GM18873 (cell line): ENCODE data around the gene CCL3.
"Not testable (repeated sequence)": the region's sequence is repeated elsewhere in the genome, so short reads cannot be mapped to it uniquely, and the experiment has no call there.

ENCODE experiments used
- ATAC-seq: cut with Tn5 transposase; IDR thresholded peaks from one replicate; pipeline ENCODE4 v1.9.1; 2021; ENCODE audit warnings: mild to moderate bottlenecking, moderate library complexity, moderate number of reproducible peaks; ENCODE audit not compliant: unreplicated experiment, low FRiP score

CCL3 gene

DNA sequence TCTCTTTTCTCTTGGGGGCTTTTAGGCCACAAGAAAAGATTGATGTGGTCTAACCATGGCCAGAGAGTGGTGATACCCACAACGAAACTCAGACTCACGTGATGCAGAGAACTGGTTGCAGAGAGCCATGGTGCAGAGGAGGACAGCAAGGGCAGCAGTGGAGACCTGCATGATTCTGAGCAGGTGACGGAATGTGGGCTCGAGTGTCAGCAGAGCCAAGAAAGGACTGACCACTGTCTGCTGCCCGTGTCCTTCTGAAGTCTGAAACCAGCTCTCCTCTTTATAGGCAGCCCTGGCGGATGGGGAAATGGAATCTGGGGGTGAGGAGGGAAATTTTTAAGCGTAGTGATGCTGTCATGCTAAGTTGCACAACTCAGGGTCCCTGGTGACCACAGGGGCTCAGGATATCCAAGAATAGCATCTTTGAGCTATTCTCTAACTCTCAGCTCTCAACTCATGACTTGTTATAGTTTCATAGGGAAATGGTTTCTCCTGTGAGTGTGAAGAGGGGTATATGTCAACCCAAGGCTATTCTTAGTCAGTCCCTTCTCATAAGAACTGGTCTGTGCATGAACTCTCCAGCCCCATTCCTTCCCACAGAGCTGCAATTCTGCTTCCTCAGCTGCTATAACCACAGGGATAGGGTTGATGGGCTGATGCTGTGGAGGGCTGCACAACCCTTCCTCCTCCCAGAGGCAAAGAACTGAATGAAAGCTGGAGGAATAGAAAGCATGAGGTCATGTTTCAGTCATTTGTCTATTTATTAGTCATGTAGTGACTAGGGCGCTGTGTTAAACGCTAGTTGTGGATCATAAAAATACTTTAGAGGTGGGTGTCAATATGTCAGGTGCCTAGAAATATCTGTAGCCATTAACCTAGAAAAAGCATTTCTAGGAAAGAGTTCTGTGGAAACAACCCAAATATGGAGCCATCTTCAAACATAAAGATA, at the start of gene CCL3:
TSS of gene CCL3 (minus strand) at position 256 of the 949 bp plus-strand sequence. CDS start at position 171, 85 bp downstream.
- peak; percentile 60 for ATAC-seq

DNA sequence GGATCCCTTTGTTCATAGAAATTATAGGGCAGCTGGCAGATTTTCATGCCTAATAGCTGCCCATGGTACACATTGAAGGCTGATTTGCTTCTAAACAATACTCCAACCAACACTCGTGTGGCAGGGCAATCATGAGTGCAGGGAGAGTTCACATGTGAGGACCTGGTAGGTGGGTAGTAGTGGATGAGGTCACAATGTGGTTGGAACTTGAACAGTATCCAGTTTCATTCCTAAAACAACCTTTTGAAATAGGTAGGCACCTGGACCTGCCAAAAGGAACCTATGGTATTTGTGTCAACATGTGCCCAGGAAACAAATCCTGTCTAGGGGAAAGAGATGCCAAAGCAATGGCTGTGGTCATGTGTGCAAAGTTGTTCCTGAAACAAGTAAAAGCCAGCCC, 46.5 kb upstream of the CCL3 start:
- no peak for ATAC-seq

DNA sequence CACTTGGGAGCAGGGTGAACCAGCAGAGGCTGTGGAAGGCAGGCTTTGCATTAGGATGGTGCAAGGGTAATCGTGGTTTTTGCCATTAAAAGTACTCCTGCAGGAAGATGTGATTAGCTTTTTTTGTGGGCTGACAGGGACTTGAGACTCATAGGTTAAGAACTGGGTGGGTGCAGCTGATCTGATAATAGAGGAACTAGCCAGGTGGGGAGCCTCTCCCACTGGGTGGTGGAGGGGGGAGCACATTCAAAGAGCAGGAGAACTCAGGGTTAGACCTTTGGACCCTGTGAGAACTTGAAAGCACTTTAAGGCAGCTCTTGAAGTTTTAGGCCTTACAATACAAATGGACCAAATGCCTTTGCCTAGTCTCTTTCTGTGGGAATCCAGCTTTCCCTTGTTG, 46.1 kb upstream of the CCL3 start:
- no peak for ATAC-seq

DNA sequence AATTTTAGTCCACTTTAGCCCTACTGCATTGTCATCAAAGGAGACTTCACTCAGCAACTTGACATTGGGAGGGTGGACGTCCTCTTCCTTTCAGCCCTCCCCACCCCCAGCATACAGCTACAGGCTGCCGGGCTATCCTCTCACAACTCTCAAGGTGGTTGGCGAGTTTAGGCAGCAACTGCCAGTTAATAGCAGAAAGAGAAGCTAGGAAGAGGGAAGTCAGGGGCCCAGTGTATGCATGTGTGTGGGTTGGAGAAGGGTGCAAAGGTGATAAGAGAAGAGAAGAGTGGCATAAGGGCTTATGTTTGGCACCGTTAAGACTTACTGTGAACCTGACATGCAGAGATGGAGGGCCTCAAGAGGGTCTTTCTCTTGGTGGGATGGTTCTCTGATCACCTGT, 45.5 kb upstream of the CCL3 start:
- no peak for ATAC-seq

DNA sequence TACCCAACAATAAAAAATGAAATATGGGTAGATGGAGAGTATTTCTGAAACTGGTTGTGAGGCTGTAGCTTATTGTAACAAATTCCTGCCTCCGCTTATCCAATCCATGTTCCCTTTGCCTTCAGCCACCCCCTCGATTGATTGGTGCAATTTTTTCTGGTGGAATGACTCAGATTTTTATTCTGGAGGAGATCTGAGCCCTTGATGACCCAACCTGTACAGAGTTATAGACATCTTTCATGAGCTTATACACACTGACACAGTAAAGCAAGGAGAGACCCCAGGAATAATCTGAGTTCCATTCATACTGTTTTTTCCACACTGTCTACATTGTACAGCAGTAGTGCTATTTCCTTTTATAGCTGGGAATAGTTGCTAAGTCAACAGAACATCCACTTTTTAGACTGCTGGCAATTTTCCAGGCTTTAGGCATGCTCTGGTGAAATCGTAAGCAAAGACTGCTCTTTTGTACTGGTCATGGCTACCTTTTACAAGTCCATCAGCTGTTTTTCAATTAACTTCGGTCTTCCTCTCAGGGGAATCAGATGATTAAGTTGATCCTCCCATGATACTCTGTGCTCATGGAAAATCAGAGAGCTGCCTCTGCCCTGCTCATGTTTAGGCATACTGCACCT, 43.8 kb upstream of the CCL3 start:
- ATAC-seq: no peak

DNA sequence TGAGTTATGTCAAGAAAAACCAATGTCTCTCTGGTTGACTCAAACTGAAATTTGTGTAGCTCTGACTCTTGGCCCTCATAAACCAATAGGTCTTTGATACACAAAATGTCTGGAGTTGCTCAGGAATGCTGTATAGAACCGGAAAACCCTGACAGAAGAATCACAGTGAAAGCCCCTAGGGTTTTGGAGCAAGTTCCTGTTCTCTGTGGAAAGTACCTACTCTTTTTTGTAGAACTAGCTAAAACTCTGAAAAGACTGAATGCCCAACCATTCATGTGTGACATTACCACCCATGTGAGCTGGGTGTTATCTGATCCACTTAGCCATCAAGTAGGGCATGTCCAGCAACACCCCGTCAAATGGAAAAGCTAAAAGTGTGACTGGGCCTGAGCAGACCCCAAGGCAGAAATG, 42.5 kb upstream of the CCL3 start:
- ATAC-seq: no peak

DNA sequence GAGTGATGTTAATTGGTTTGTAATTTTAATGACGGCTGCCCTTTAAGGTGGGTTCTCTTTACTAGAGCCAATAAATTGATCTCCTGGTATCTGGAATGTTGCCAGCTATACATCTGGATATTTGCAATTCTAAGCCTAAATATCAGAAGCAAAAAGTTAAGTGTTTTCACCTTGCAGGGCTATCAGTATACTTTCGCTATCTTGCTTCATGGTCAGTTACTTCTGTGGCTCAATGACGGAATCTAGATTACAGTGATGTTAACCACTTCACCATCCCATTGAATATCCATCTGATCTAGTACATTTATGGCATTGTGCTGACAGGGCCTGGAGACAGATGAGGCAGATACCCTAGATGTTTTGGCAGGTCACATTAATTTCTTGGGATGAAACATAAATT, 42.0 kb upstream of the CCL3 start:
- no peak for ATAC-seq

DNA sequence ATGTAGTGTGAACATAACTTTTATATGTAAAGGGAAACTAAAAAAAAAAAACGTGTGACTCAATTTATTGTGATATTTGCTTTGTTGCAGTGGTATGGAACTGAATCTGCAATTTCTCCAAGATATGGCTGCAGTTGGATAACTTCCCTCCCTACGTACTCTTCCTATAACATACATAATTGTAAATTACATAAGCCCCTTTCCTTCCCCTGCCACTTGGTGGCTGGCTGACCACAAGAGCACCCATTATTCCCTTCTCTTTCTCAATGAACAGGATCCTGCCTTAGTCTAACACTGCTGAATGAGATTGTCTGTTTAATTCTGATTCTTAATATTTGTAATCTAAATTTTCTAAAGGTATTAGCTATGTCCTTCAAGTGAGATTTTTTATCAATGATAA, 41.5 kb upstream of the CCL3 start:
- ATAC-seq: no peak

DNA sequence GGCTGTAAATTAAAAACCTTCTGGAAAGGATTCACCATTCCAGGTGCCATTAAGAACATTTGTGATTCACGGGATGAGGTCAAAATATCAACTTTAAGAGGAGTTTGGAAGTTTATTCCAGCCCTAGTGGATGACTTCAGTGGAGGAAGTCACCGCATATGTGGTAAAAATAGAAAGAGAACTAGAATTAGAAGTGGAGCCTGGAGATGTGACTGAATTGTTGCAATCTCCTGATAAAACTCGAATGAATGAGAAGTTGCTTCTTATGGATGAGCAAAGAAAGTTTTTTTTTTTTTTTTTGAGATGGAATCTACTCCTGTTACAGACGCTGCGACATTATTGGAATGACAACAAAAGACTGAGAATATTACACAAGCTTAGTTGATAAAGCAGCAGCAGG, 40.4 kb upstream of the CCL3 start:
- ATAC-seq: no peak

DNA sequence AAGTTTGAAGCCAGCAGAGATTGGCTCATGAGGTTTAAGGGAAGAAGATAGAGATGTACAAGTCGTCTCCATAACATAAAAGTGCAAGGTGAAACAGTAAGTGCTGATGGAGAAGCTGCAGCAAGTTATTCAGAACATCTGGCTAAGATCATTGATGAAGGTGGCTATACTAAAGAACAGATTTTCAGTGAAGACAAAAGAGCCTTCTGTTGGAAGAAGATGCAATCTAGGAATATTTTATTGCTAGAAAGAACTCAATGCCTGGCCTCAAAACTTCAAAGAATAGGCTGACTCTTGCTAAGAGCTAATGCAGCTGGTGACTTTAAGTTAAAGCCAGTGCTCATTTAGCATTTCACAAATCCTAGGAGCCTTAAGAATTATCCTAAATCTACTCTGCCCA, 39.7 kb upstream of the CCL3 start:
- no peak for ATAC-seq

DNA sequence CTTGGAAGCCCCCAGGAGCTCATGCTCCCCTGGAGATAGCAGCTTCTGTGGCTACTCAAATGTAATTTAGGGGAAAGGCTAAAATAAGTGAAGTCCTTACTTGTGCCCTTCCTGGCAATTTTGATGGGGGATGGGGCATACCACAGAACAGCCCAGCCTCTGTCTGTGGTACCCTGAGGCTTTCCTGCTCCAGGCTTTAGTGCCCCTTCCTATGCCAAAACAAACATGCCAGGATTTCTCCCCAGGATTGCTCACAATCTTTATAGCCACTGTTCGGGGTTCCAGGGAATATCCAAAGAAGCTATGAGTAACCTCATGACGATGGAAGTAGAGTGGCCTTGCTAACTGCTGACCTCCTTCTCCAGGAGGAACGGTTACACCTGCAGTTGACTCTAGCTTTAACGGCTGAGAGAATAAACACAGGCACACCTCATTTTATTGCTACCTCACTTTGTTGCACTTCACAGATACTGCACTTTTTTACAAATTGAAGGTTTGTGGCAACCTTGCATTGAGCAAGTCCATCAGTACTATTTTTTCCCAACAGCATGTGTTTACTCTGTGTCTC, 38.6 kb upstream of the CCL3 start:
- ATAC-seq: no peak

DNA sequence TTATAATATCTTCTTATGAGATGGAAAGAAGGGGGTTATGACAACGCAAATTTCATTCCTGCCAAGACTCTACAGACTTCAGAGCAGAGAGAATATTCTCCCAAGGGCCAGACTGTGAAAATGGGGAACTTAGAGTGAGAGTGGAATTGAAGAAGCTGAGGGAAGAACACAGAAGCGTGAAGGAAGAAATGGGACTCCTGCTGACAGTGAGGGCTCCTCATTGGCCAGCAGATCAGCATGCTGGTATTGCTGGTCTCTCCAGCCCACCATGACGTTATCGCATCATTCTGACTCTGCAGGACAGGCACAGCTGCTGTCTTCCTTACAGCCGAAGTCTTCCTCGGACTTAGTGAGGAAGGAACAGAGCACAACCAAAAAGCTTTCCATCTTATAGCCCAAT, 38.0 kb upstream of the CCL3 start:
- ATAC-seq: no peak

DNA sequence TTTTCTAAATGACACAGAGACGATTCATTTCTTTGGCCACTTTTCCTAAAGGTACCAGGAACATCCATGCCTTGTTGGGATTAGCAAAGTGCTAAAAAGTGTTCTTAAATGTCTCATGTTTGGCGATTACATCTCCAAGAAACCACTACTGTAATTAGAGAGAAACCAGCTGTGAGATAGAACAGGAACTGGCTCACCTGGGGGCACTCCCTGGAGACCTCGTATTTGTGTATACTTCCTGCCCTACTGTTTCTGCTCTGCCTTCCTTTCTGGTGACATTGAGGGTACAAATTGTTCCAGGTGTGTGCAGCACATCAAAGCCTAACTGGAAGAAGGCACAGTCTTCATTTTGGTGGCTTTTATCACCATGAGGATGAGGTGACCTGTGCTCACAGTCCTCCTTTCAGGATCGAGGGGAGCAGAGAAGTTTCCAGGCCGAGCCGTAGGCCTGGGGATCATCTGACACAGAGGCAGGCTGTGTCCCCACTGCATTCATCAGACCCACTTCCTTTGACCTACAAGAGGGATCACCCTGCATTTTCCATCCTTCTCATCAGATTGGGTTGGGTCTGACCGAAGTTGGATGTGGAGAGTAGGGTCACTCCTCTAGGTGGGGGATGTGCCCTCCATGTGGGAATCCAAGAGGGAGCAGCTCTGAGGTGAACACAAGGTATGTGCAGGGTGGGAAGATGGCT, 37.4 kb upstream of the CCL3 start:
- peak; percentile 62 for ATAC-seq

DNA sequence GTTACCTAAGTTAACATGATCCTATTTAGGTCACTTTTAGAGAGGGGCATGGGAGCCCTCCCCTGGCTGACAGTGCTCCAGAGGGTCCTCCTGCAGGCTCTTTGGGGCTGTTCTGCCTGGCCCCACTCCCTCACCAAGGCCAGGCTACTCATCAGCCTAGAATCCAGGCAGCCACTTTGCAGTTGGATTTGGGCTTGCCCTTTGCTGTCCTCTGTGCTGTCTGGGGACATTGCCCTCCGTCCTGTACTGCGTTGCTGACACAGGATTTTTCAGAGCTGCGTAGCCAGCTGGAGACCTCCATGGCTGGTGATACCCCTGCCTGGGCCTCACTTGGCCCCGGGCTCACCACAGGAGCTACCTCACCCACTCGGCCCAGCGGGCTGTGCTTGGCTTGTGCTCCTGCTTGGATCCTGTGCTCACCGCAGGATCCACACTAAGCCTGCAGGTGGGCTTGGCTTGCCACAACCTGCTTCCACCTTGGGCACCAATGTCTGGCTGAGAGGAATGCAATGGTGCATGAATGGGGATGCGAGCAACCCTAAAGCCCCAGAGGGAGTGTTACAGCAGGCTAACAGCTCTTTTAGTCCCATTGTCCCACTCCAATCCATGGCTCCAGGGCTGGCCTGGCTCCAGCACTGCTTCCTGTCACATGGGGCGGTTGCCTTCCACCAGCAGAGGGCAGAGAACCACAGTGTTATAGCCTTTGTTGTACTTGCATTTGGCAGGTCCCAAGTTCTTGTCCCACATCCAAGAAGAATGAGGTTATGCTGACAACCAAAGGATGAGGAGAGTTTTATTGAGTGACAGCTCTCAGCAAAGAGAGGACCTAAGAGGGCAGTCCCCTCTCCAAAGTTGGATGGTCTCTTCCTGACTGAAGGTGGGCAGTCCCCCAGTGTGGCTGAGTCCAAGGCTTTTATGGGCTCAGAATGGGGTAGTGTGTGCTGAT, 35.2 kb upstream of the CCL3 start:
- no peak for ATAC-seq

DNA sequence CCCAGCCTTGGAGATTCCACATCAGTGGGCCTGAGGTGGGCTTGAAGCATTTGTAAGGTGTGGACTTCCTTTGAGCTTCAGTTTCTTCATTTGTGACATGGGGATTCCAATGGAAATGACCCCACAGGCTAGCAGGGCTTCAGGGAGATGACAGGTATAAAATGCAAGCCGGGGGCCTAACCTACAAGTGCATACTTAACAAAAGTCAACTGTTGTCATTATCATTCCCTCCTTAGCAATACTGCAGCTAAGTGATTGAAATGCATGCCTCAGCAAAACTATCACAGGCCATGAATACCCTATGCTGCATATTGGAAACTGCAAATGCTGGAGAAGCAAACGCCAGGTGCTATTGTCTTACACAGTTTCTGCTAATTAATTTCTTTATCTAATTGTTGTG, 33.5 kb upstream of the CCL3 start:
- no peak for ATAC-seq

DNA sequence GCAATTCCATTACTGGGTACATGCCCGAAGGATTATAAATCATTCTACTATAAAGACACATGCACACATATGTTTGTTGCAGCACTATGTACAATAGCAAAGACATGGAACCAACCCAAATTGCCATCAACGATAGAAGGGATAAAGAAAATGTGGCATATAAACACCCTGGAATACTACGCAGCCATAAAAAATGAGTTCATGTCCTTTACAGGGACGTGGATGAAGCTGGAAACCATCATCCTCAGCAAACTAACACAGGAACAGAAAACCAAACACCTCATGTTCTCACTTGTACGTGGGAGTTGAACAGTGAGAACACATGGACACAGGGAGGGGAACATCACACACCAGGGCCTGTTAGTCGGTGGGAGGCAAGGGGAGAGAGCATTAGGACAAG, 31.2 kb upstream of the CCL3 start:
- ATAC-seq: not testable (repeated sequence)

DNA sequence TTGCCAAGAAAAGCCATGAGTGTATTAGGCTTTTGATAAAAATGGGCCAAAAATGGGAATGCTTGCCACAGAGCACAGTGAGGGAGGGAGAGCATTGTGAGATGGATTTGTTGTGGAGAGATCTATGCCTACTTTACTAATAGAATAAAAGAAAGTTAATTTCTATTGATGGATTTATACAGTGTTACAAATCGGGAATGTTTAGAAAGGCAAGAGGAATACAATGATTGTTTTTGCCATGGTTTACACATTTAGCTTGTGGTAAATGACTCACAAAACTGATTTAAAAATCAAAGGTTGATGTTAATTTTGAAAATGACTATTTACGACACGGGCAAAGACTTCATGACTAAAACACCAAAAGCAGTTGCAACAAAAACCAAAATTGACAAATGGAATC, 30.3 kb upstream of the CCL3 start:
- no peak for ATAC-seq

DNA sequence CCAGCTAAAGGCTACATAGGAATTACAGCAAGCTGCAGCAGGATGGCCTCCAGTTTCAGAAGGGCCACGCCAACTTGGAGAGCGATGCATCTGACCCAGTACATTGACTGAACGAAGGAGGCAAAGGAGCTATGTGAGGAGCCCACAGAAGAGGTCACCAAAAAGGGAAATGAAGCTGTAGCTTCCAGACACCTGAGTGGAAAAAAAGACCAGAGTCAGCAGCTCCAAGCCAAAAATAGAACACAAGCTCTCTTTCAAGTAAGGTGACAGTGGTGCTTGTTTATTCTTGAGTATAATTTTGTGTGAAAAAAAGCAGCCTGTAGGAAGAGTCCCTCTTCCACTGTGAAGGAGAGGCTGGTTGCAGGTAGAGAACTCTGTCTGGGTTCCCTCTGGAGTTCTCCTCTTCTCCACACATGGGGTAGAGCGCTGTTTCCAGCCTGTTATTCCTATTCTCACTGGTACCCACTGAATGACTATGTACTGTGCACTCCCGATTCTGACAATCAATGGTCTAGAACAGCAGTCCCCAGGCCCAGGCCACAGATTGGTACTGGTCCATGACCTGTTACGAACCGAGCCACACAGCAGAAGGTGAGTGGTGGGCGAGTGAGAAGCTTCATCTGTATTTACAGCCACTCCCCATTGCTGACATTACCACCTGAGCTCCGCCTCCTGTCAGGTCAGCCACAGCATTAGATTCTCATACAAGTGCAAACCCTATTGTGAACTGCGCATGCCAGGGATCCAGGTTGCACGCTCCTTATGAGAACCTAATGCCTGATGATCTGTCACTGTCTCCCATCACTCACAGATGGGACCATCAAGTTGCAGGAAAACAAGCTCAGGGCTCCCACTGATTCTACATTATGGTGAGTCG, 28.8 kb upstream of the CCL3 start:
- ATAC-seq: no peak
